KMS-11 (cell line): ENCODE measurements around the gene ABCB4.

Source experiments
- H2AFZ ChIP-seq: fragments of 200-600 bp; sonication (generic); 2 replicates; pipeline ENCODE4 v1.6.1; 2016; ENCODE audit warnings: antibody characterized with exemption, mixed run types, low read depth
- H3K27ac ChIP-seq: fragments of 200-600 bp; sonication (generic); 2 replicates; pipeline ENCODE4 v1.6.1; 2016; ENCODE audit warnings: mild to moderate bottlenecking, mixed run types
- H3K27me3 ChIP-seq: fragments of 200-600 bp; sonication (generic); 2 replicates; pipeline ENCODE4 v1.6.1; 2017; ENCODE audit warnings: mild to moderate bottlenecking, low read depth, mixed run types, moderate library complexity; ENCODE audit not compliant: insufficient read depth
- H3K36me3 ChIP-seq: fragments of 200-600 bp; sonication (generic); 2 replicates; pipeline ENCODE4 v1.6.1; 2017; ENCODE audit warnings: mild to moderate bottlenecking, mixed run types; ENCODE audit not compliant: insufficient read depth
- H3K4me1 ChIP-seq: fragments of 200-600 bp; sonication (generic); 2 replicates; pipeline ENCODE4 v1.6.1; 2016; ENCODE audit warnings: mild to moderate bottlenecking, low read depth, mixed run types; ENCODE audit not compliant: poor library complexity, severe bottlenecking
- H3K4me2 ChIP-seq: fragments of 200-600 bp; sonication (generic); 2 replicates; pipeline ENCODE4 v1.7.0; 2016; ENCODE audit warnings: mild to moderate bottlenecking, mixed run types
- H3K4me3 ChIP-seq: fragments of 200-600 bp; sonication (generic); IDR thresholded peaks from 2 replicates; pipeline ENCODE4 v1.6.1; 2017; ENCODE audit warnings: low read depth, low read length, mixed read lengths; ENCODE audit not compliant: insufficient read depth
- H3K79me2 ChIP-seq: fragments of 200-600 bp; sonication (generic); 2 replicates; pipeline ENCODE4 v1.6.1; 2016; ENCODE audit warnings: low read depth, mixed run types; ENCODE audit not compliant: insufficient read depth
- H3K9ac ChIP-seq: fragments of 200-600 bp; sonication (generic); 2 replicates; pipeline ENCODE4 v1.6.1; 2016; ENCODE audit warnings: mild to moderate bottlenecking, mixed run types
- H4K20me1 ChIP-seq: fragments of 200-600 bp; sonication (generic); 2 replicates; pipeline ENCODE4 v1.6.1; 2016; ENCODE audit warnings: mild to moderate bottlenecking, mixed run types; ENCODE audit not compliant: insufficient read depth
- CTCF ChIP-seq: fragments of 200-600 bp; sonication (generic); conservative IDR thresholded peaks from 2 replicates; pipeline ENCODE4 v1.6.1; 2017; ENCODE audit warnings: low read depth, mild to moderate bottlenecking, antibody characterized with exemption, low read length, moderate library complexity, mixed read lengths

Gene ABCB4

GRCh38 chr7:87459941-87460340 lies 15.5 kb downstream of the ABCB4 start:
- Histone ChIP-seq H3K4me1 (no peaks in the 10 kb centered on the region), H3K9ac (no peak overlapping the region), H3K79me2 (no peaks in the 10 kb centered on the region), H3K4me3 (no peak overlapping the region), H4K20me1 (no peaks in the 10 kb centered on the region), H3K36me3 (no peaks in the 10 kb centered on the region), H2AFZ (no peak overlapping the region), H3K27ac (no peak overlapping the region), H3K4me2 (no peak overlapping the region), H3K27me3 (no peaks in the 10 kb centered on the region)
- no peak for TF ChIP-seq CTCF

- TF ChIP-seq CTCF = no peak
- no peaks in the 10 kb centered on the region for H3K36me3 ChIP-seq
- no peaks in the 10 kb centered on the region for H3K27me3 ChIP-seq
- no peaks in the 10 kb centered on the region for H3K79me2 ChIP-seq
- H3K4me2 ChIP-seq = no peak overlapping the region
- H3K9ac ChIP-seq = no peak overlapping the region
- no peaks in the 10 kb centered on the region for H4K20me1 ChIP-seq
- H3K4me1 ChIP-seq = no peaks in the 10 kb centered on the region
- H3K27ac ChIP-seq = no peak overlapping the region
- no peak overlapping the region for H3K4me3 ChIP-seq
- no peak overlapping the region for H2AFZ ChIP-seq
These were observed 17.3 kb downstream of the ABCB4 start for GRCh38 chr7:87458148-87458547.

- H3K27ac ChIP-seq = no peak overlapping the region
- H4K20me1 ChIP-seq = no peaks in the 10 kb centered on the region
- no peak overlapping the region for H3K4me3 ChIP-seq
- H3K79me2 ChIP-seq = no peaks in the 10 kb centered on the region
- H3K4me1 ChIP-seq = no peaks in the 10 kb centered on the region
- H3K9ac ChIP-seq = no peak overlapping the region
- TF ChIP-seq CTCF = no peak
- H3K27me3 ChIP-seq = no peaks in the 10 kb centered on the region
- H2AFZ ChIP-seq = no peak overlapping the region
- H3K36me3 ChIP-seq = no peaks in the 10 kb centered on the region
- no peak overlapping the region for H3K4me2 ChIP-seq
These were observed 19.2 kb downstream of the ABCB4 start for GRCh38 chr7:87456247-87456646.

GRCh38 chr7:87452279-87452678 lies 23.2 kb downstream of the ABCB4 start:
- Histone ChIP-seq H2AFZ (no peak overlapping the region), H3K27ac (no peak overlapping the region), H3K4me3 (no peak overlapping the region), H3K36me3 (no peaks in the 10 kb centered on the region), H3K4me2 (no peak overlapping the region), H3K79me2 (no peaks in the 10 kb centered on the region), H4K20me1 (no peaks in the 10 kb centered on the region), H3K9ac (no peak overlapping the region), H3K4me1 (no peaks in the 10 kb centered on the region), H3K27me3 (no peaks in the 10 kb centered on the region)
- no peak for TF ChIP-seq CTCF

- Histone ChIP-seq H3K27me3 (no peaks in the 10 kb centered on the region), H3K79me2 (no peaks in the 10 kb centered on the region), H3K36me3 (no peaks in the 10 kb centered on the region), H3K27ac (no peak overlapping the region), H3K4me2 (no peak overlapping the region), H3K4me1 (no peaks in the 10 kb centered on the region), H3K9ac (no peak overlapping the region), H3K4me3 (no peak overlapping the region), H4K20me1 (no peaks in the 10 kb centered on the region), H2AFZ (no peak overlapping the region)
- no peak for TF ChIP-seq CTCF
These were observed 24.3 kb downstream of the ABCB4 start for GRCh38 chr7:87451187-87451586.
